Liver (tissue), 3 donors: ENCODE data around the gene DCTN4.

Experiments
- CTCF ChIP-seq: fragments of 150-350 bp; IDR thresholded peaks from 2 replicates; pipeline ENCODE4 v1.5.1; 2017; ENCODE audit warnings: improper control_type of control experiment, low read depth, low read length; ENCODE audit not compliant: missing input control
- EGR1 ChIP-seq, 2 donors: IDR thresholded peaks; 2 replicates each; pipeline ENCODE4 v1.6.1; 2016 to 2018; ENCODE audit warnings: antibody characterized with exemption in 2 of 2, low read depth in 2 of 2
- HNF4A ChIP-seq, 2 donors: conservative IDR thresholded peaks; 2 replicates each; pipeline ENCODE4 v1.6.1; 2016; ENCODE audit warnings: antibody characterized with exemption in 2 of 2, mild to moderate bottlenecking in 2 of 2
- JUND ChIP-seq, 2 donors: IDR thresholded peaks; 2 replicates each; pipeline ENCODE4 v1.6.1; 2016; ENCODE audit warnings: antibody characterized with exemption in 2 of 2
- RAD21 ChIP-seq, 2 donors: IDR thresholded peaks; 2 replicates each; pipeline ENCODE4 v1.6.1; 2016; ENCODE audit warnings: antibody characterized with exemption in 2 of 2, mild to moderate bottlenecking in 2 of 2
- REST ChIP-seq: IDR thresholded peaks from 2 replicates; pipeline ENCODE4 v1.6.1; 2016; ENCODE audit warnings: antibody characterized with exemption, mild to moderate bottlenecking
- RXRA ChIP-seq, 2 donors: IDR thresholded peaks; 2 replicates each; pipeline ENCODE4 v1.6.1; 2017 to 2018; ENCODE audit warnings: antibody characterized with exemption in 2 of 2, mild to moderate bottlenecking in 1 of 2
- SP1 ChIP-seq: IDR thresholded peaks from 2 replicates; pipeline ENCODE4 v1.6.1; 2018; ENCODE audit warnings: antibody characterized with exemption, mild to moderate bottlenecking
- TAF1 ChIP-seq: conservative IDR thresholded peaks from 2 replicates; pipeline ENCODE4 v1.6.1; 2016; ENCODE audit warnings: antibody characterized with exemption, mild to moderate bottlenecking
- YY1 ChIP-seq: IDR thresholded peaks from 2 replicates; pipeline ENCODE4 v1.6.1; 2016; ENCODE audit warnings: antibody characterized with exemption, mild to moderate bottlenecking
- TF ChIP-seq, protein P1 (sequence below): IDR thresholded peaks from 2 replicates; pipeline ENCODE4 v1.6.1; 2016; ENCODE audit warnings: antibody characterized with exemption
- TF ChIP-seq, protein P2 (sequence below): IDR thresholded peaks from 2 replicates; pipeline ENCODE4 v1.6.1; 2016; ENCODE audit warnings: antibody characterized with exemption
- TF ChIP-seq, protein P3 (sequence below): IDR thresholded peaks from 2 replicates; pipeline ENCODE4 v1.6.1; 2016; ENCODE audit warnings: antibody characterized with exemption
- donor health status: healthy.
- donor health status: healthy.

DNA sequence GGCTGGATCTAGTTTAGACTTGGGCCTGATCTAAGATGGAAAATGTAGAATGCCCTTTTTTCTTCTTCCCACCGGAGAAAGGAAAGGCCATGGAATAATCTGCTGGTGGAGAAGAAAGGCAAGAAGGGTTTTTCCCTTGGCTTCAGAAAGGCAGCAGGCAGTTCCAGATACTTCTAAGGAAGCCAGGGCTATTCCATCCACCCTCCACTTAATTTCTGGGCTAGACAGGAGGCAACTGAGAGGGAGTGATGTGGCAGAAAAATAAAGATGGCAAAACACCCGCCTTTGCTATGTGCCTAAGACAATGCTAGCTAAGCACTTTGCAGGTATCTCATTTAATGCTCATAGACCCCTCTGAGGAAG lies 87.9 kb downstream of the DCTN4 start:
- TF ChIP-seq CTCF (no peak), TAF1 (no peak), SP1 (no peak), YY1 (no peak), EGR1 (IDR thresholded peaks at IDR 0.05; ENCODE audit: low read depth in 2 of 2) (no peak), RAD21 (IDR thresholded peaks at IDR 0.05) (no peak), RXRA (IDR thresholded peaks at IDR 0.05) (no peak), REST (no peak), JUND (IDR thresholded peaks at IDR 0.05) (no peak), HNF4A (conservative IDR thresholded peaks at IDR 0.05) (no peak)
- TF ChIP-seq, protein P1, sequence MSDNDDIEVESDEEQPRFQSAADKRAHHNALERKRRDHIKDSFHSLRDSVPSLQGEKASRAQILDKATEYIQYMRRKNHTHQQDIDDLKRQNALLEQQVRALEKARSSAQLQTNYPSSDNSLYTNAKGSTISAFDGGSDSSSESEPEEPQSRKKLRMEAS: no peak
- TF ChIP-seq, protein P2, sequence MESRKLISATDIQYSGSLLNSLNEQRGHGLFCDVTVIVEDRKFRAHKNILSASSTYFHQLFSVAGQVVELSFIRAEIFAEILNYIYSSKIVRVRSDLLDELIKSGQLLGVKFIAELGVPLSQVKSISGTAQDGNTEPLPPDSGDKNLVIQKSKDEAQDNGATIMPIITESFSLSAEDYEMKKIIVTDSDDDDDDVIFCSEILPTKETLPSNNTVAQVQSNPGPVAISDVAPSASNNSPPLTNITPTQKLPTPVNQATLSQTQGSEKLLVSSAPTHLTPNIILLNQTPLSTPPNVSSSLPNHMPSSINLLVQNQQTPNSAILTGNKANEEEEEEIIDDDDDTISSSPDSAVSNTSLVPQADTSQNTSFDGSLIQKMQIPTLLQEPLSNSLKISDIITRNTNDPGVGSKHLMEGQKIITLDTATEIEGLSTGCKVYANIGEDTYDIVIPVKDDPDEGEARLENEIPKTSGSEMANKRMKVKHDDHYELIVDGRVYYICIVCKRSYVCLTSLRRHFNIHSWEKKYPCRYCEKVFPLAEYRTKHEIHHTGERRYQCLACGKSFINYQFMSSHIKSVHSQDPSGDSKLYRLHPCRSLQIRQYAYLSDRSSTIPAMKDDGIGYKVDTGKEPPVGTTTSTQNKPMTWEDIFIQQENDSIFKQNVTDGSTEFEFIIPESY: no peak
- TF ChIP-seq, protein P3, sequence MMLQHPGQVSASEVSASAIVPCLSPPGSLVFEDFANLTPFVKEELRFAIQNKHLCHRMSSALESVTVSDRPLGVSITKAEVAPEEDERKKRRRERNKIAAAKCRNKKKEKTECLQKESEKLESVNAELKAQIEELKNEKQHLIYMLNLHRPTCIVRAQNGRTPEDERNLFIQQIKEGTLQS: no peak
